Measurements from ENCODE around the gene SAMM50.

SAMM50 gene

GRCh38 chr22:43946384-43946667 is 8.9 kb upstream of the SAMM50 start:
- no peak for DNase-seq

- no peak for DNase-seq
Observed at GRCh38 chr22:43948836-43949406, 6.3 kb upstream of the SAMM50 start.

- no peak for DNase-seq
Observed at GRCh38 chr22:43951391-43951790, 3.9 kb upstream of the SAMM50 start.

GRCh38 chr22:43951966-43952365 is 3.3 kb upstream of the SAMM50 start:
- DNase-seq, result no peak

GRCh38 chr22:43953988-43954785 is 1.1 kb upstream of the SAMM50 start:
- DNase-seq, result no peak

- no peak for DNase-seq
Observed at GRCh38 chr22:43955883-43956782, 891 bp downstream of the SAMM50 start.

GRCh38 chr22:43956805-43957463 is 1.7 kb downstream of the SAMM50 start:
- DNase-seq, result no peak

GRCh38 chr22:43957871-43958270 is 2.6 kb downstream of the SAMM50 start:
- no peak for DNase-seq

- no peak for DNase-seq
Observed at GRCh38 chr22:43964314-43964857, 9.1 kb downstream of the SAMM50 start.

- no peak for DNase-seq
Observed at GRCh38 chr22:43967069-43967468, 11.8 kb downstream of the SAMM50 start.

- DNase-seq, result no peak
Observed at GRCh38 chr22:43968614-43969013, 13.4 kb downstream of the SAMM50 start.

GRCh38 chr22:43969021-43969878 is 14.0 kb downstream of the SAMM50 start:
- no peak for DNase-seq

- DNase-seq, result no peak
Observed at GRCh38 chr22:43969989-43970755, 14.9 kb downstream of the SAMM50 start.

- no peak for DNase-seq
Observed at GRCh38 chr22:43971112-43971511, 15.9 kb downstream of the SAMM50 start.

- DNase-seq, result no peak
Observed at GRCh38 chr22:43972931-43973462, 17.8 kb downstream of the SAMM50 start.

- DNase-seq, result no peak
Observed at GRCh38 chr22:43974028-43974545, 18.8 kb downstream of the SAMM50 start.

- DNase-seq, result no peak
Observed at GRCh38 chr22:43975041-43975440, 19.8 kb downstream of the SAMM50 start.

- no peak for DNase-seq
Observed at GRCh38 chr22:43976861-43977795, 21.9 kb downstream of the SAMM50 start.

- DNase-seq, result no peak
Observed at GRCh38 chr22:43978558-43978957, 23.3 kb downstream of the SAMM50 start.

GRCh38 chr22:43980579-43980978 is 25.3 kb downstream of the SAMM50 start:
- DNase-seq, result no peak
